ENCODE results near the gene ADAMTS6.
"Not testable (repeated sequence)": the region's sequence is repeated elsewhere in the genome, so short reads cannot be mapped to it uniquely, and the experiment has no call there.

ADAMTS6 gene

DNA sequence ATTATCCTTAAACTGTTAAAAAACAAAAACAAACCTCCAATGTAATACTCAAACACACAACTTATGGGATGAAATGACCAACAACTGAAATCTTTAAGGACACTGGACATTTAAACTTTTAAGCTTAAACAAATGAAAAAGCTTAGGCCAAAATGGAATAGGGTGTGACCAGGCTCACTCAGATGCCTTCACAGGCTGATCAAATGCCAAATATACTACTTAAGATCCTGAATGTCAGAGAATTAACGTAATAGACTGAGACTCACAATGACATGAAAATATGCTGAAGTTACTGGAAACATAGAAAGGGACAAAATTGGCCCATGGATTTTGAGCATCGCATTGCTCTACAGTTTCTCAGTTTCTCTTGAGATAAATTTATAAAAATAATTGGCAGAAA is 286.8 kb downstream of the ADAMTS6 start:
- DNase-seq = no peak

DNA sequence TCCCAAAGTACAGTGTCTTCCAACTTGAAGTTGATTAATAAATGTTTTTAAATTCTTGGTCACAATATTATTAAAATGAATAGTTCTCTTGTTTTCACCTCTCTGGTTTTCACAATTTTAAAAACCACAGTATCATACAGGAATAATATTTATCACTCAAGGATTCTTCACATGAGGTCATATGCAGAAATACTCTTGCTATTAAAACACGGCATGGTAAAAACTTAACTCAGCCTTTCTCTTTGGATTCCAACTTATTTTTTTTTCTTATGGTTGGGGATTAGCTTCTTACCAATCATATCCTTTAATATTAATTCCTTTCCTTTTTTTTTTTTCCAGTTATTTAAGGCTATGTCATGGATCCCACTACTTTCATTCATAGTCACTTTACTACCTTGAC is 289.4 kb downstream of the ADAMTS6 start:
- no peak for DNase-seq

DNA sequence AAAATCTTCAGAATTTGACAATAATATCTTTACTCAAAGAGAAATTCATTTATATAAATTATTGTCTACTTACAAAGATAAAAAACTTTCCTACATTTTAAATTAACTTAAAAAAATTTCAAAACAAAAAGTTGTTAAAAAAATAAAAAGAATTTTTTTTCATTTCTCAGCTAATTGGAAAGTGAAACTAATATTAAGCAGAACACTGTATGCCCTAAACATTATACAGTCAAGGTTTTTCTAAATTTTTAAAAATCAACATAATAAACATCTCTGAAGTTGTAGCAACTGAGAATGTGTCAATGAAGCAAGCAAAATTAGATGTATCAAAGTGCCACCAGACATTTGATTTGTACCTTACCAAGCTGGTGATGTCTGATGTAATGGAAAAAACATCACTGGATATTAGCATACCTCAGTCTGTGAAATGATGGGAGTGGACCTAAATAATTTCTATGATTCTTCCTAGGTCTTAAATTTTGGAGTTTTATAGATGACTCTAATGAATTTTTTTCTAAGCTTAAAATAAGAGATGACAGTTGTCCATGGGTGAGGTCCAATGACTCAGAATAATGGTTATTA is 290.1 kb downstream of the ADAMTS6 start:
- DNase-seq = no peak

- no peak for DNase-seq
These were observed 291.2 kb downstream of the ADAMTS6 start for GRCh38 chr5:65190328-65191053.

- no peak for DNase-seq
These were observed 295.0 kb downstream of the ADAMTS6 start for GRCh38 chr5:65186646-65187227.

- no peak for DNase-seq
These were observed 296.3 kb downstream of the ADAMTS6 start for GRCh38 chr5:65185468-65185867.

DNA sequence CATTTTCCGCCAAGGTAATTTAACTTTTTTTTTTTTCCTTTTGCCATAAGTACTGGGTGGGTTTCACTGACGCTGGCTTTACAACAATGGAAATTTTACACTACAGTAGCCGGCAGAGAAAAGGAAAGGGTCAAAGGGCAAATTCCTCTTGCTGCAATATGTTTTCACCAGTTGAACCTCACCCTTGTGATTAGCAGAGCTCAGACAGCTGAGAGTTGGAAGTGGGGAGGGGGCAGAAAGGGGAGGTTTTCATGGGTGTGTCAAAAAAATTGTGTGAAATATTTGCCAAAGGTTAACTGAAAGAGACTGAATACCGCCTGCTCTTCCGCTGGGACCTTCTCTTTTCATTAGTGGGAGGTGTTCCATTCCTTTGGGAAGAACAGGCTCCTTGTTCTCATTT is 296.9 kb downstream of the ADAMTS6 start:
- no peak for DNase-seq

GRCh38 chr5:65174231-65174630 is 307.5 kb downstream of the ADAMTS6 start:
- not testable (repeated sequence) for DNase-seq

DNA sequence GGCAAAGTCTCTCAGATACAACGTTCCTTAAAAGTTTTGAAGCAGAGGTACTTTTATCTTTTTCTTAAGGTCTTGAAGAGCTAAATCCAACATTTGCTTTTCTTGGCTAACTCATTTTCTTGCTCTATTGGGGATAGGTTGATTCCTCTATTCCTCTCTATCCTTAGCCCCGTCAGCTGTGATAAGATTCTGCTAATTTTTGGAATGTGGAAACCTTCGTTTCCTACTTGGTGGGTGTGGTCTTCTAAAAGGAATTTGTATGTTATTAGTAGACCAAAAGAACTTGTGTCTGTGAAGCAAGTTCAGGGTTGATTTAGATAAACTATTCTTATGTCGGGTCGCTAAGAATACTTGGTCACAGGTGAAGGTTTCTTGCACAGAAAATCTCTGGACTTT is 308.6 kb downstream of the ADAMTS6 start:
- no peak for DNase-seq

GRCh38 chr5:65172486-65173129 is 309.1 kb downstream of the ADAMTS6 start:
- no peak for DNase-seq

GRCh38 chr5:65171645-65172044 is 310.1 kb downstream of the ADAMTS6 start:
- no peak for DNase-seq

- DNase-seq = no peak
These were observed 318.0 kb downstream of the ADAMTS6 start for GRCh38 chr5:65163698-65164097.

- no peak for DNase-seq
These were observed 320.1 kb downstream of the ADAMTS6 start for GRCh38 chr5:65161655-65162054.

GRCh38 chr5:65157906-65158603 is 323.7 kb downstream of the ADAMTS6 start:
- no peak for DNase-seq

- no peak for DNase-seq
These were observed 324.8 kb downstream of the ADAMTS6 start for GRCh38 chr5:65156933-65157332.

DNA sequence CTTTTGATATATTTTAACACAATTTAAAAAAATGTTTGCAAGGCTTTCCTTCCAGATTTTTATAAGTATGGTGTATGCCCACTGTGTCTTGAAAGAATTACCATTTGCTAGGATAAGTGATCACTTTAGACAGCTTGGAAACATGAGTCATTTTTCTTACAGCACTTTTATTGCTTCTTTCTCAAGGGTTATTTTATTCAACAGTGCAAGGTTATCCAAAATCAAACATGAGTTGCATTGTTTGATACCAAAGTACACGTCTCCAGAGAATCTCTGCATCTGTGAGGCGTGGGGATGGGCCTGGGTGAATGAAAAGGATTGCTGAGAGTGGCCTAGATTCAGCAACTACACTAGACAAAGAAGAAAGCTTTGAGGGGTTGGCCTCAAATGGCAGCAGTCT is 329.6 kb downstream of the ADAMTS6 start:
- no peak for DNase-seq

- no peak for DNase-seq
These were observed 330.1 kb downstream of the ADAMTS6 start for GRCh38 chr5:65151614-65152013.

- DNase-seq = no peak
These were observed 331.0 kb downstream of the ADAMTS6 start for GRCh38 chr5:65150599-65151304.

- no peak for DNase-seq
These were observed 331.9 kb downstream of the ADAMTS6 start for GRCh38 chr5:65149827-65150226.

DNA sequence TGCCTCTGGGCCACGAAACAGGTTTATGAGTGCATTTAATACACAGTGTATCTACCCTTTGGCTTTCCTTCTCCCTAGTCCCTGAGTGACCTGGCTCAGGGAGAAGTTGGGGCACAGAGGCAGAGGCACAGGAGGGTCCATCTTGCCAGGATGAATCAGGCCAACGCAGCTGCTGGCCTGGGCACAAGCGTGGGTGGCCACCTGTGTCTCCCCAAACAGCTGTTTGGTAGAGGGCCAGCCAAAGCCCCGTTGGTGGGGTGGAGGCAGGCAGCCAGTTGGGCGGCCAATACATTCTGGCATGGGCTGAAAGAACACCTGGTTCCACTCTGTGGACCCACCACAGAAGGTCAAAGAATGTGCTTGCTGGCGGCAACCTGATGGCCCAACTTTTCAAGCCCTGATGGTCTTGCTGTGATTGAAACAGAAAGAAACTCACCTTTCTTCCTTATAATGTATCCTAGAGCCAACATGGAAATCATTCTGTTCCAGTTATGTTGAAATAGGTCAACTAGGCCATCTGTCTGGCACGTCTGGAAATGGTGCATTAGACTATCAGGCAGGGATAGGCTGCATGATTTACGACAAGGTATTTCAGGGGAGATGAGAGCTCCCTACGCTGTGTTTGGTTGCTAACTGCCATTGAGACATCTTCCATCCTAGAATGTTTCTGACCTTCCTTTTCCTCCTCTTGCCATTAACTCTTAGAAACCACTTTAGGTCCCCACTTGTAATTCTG is 337.4 kb downstream of the ADAMTS6 start:
- DNase-seq = no peak

GRCh38 chr5:65142511-65143011 is 339.2 kb downstream of the ADAMTS6 start:
- DNase-seq = no peak

DNA sequence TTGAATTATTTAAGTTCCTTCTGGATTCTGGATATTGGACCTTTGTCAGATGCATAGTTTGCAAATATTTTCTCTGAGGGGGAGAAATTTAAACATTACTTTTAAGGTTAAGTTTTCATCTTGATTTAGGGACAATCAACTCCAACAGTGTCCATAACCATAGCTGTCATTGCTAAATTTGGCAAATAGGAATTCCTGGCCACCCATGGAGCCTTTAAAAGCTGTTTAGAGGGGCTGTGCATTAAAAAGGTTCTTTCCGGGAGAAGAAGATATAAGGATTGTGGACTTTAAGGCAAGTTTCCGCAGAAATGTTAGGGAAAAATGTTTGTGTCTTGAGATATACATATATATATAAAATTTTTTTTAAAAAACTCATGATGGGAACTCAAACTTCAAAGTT is 339.7 kb downstream of the ADAMTS6 start:
- no peak for DNase-seq
